HepG2 (cell line): ENCODE results near the gene FAAP20. TPM values are rescaled to one million over a fixed set of nuclear protein-coding genes. Genes with fewer than 3 reads are reported as not detected.

Experiments
- CHD2 ChIP-seq: IDR thresholded peaks from 2 replicates; pipeline ENCODE4 v1.6.1; 2011; ENCODE audit warnings: low read depth, low read length, improper control_type of control experiment
- JUN ChIP-seq: sonication (generic); formaldehyde crosslinking; IDR thresholded peaks from 2 replicates; pipeline ENCODE4 v1.4.0; 2020; ENCODE audit warnings: mild to moderate bottlenecking, missing genetic modification reagents
- KLF13 ChIP-seq: sonication (generic); formaldehyde crosslinking; IDR thresholded peaks from 2 replicates; pipeline ENCODE4 v1.4.0; 2020; ENCODE audit warnings: mild to moderate bottlenecking, missing genetic modification reagents
- MEIS2 ChIP-seq: sonication (generic); formaldehyde crosslinking; IDR thresholded peaks from 2 replicates; pipeline ENCODE4 v1.9.0; 2021; ENCODE audit warnings: mild to moderate bottlenecking, missing genetic modification reagents
- PRMT3 ChIP-seq: sonication (generic); formaldehyde crosslinking; IDR thresholded peaks from 2 replicates; pipeline ENCODE4 v1.8.1; 2022; ENCODE audit warnings: low read depth, mild to moderate bottlenecking, moderate library complexity, missing genetic modification reagents, borderline replicate concordance
- STAG1 ChIP-seq: sonication (generic); formaldehyde crosslinking; IDR thresholded peaks from 2 replicates; pipeline ENCODE4 v1.4.0; 2020; ENCODE audit warnings: missing genetic modification reagents
- YY1 ChIP-seq: IDR thresholded peaks from 2 replicates; pipeline ENCODE4 v1.6.1; 2011; ENCODE audit warnings: low read length, low read depth, moderate library complexity, mild to moderate bottlenecking; ENCODE audit not compliant: insufficient read depth, insufficient replicate concordance
- ZNF256 ChIP-seq: sonication (generic); formaldehyde crosslinking; conservative IDR thresholded peaks from 2 replicates; pipeline ENCODE4 v1.4.0; 2020; ENCODE audit warnings: missing genetic modification reagents
- ZNF331 ChIP-seq: sonication (generic); formaldehyde crosslinking; IDR thresholded peaks from 2 replicates; pipeline ENCODE4 v1.4.0; 2020; ENCODE audit warnings: missing genetic modification reagents
- ZNF562 ChIP-seq: sonication (generic); formaldehyde crosslinking; IDR thresholded peaks from 2 replicates; pipeline ENCODE4 v1.8.0; 2022; ENCODE audit warnings: missing genetic modification reagents, borderline replicate concordance
- ZNF777 ChIP-seq: sonication (generic); formaldehyde crosslinking; IDR thresholded peaks from 2 replicates; pipeline ENCODE4 v1.4.0; 2020; ENCODE audit warnings: missing genetic modification reagents
- polyA plus RNA-seq, 8 experiments: library from polyadenylated mRNA; depleted of rRNA in 3 of 8; stranded (reverse) in 7 of 8; unstranded in 1 of 8; fragments of >200 nt; fragmentation: Illumina TruSeq in 4 of 8; extraction: Trizol in 4 of 8; gene quantifications; 2 replicates each; pipeline versions ENCODE4 v1.2.1 to v1.2.3, GENCODE V29; 2011 to 2016; ENCODE audit warnings: low read depth in 4 of 8, missing spikeins in 1 of 8, mixed read lengths in 1 of 8; ENCODE audit not compliant: insufficient read depth in 1 of 8
- total RNA-seq, 5 experiments: library from RNA; depleted of rRNA; stranded (reverse); fragments of >200 nt; fragmentation: Illumina TruSeq; extraction: Trizol; gene quantifications; 2 replicates each; pipeline ENCODE4 v1.2.3, GENCODE V29; 2016; ENCODE audit warnings: low read depth in 1 of 5
- TF ChIP-seq, protein P1 (sequence below): sonication (generic); formaldehyde crosslinking; IDR thresholded peaks from 2 replicates; pipeline ENCODE4 v1.9.0; 2022; ENCODE audit warnings: missing genetic modification reagents, mild to moderate bottlenecking, borderline replicate concordance
- TF ChIP-seq, protein P2 (sequence below): sonication (generic); formaldehyde crosslinking; IDR thresholded peaks from 2 replicates; pipeline ENCODE4 v1.8.1; 2023; ENCODE audit warnings: mild to moderate bottlenecking, inconsistent platforms, moderate library complexity, missing genetic modification reagents, borderline replicate concordance
- TF ChIP-seq, protein P3 (sequence below): sonication (generic); formaldehyde crosslinking; IDR thresholded peaks from 2 replicates; pipeline ENCODE4 v1.8.1; 2023; ENCODE audit warnings: missing genetic modification reagents, mild to moderate bottlenecking, borderline replicate concordance
- TF ChIP-seq, protein P4 (sequence below): sonication (generic); formaldehyde crosslinking; IDR thresholded peaks from 2 replicates; pipeline ENCODE4 v1.5.0; 2020; ENCODE audit warnings: mild to moderate bottlenecking, missing genetic modification reagents, moderate library complexity
- TF ChIP-seq, protein P5 (sequence below): sonication (generic); formaldehyde crosslinking; IDR thresholded peaks from 2 replicates; pipeline ENCODE4 v1.4.0; 2020; ENCODE audit warnings: mild to moderate bottlenecking, low read depth, missing genetic modification reagents

Gene FAAP20
- total and polyA plus RNA-seq, 2 of the 13 experiments (the other 11 are each of a cell fraction or from before 2014, with no cell fraction given) = 9.6 to 10.8 TPM

DNA sequence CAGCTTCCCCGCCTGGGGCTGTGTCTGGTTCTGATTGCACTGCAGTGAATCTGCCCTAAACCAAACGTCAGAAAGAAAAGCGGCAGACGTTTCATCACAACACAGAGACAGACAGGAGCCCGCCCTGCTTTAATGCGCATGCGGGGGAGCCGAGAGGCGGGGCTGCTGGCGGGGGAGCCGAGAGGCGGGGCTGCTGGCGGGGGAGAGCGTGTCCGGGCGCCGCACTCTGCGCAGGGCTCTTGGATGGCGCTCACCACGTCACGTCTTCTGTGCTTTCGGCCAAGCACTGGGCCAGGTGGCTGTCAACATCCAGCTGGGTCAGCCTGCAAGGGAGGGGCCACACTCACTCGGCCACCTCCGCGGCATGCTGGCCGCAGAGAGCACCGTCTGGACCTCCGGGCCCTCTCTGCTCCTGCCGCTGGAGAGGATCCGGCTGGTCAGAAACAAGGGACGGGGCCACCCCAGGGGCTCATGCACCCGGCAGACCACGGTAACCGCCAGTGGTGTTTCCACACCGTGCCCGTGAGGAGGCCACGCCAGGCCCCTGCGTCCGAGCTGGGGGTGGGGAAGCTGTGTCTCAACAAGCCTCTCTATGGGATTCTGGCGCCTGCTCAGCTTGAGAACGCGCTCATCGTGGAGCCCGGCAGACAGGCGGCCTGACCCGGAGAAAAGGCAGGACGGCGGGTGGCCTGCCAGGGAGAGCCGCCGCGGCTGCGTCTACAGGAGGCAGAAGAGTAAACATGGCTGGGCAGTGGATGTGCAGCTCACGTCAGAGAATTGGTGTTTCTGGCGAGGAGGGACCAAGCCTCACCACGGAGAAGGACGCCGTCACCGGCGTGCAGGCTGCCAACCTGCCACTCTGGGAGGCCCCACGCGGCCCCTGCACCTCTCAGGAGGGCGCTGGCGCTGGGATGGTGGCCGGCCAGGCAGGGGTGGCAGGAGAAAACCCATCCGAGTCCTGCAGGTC is 4.8 kb downstream of the FAAP20 start (continued):
- TF ChIP-seq YY1 = peak; percentile 43
- no peak for TF ChIP-seq ZNF562 (CRISPR knock-in tag)
- no peak for TF ChIP-seq STAG1 (CRISPR knock-in tag)
- TF ChIP-seq, protein P1, sequence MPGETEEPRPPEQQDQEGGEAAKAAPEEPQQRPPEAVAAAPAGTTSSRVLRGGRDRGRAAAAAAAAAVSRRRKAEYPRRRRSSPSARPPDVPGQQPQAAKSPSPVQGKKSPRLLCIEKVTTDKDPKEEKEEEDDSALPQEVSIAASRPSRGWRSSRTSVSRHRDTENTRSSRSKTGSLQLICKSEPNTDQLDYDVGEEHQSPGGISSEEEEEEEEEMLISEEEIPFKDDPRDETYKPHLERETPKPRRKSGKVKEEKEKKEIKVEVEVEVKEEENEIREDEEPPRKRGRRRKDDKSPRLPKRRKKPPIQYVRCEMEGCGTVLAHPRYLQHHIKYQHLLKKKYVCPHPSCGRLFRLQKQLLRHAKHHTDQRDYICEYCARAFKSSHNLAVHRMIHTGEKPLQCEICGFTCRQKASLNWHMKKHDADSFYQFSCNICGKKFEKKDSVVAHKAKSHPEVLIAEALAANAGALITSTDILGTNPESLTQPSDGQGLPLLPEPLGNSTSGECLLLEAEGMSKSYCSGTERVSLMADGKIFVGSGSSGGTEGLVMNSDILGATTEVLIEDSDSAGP (CRISPR knock-in tag) = peak; percentile 83
- TF ChIP-seq ZNF256 (CRISPR knock-in tag) = no peak
- TF ChIP-seq, protein P2, sequence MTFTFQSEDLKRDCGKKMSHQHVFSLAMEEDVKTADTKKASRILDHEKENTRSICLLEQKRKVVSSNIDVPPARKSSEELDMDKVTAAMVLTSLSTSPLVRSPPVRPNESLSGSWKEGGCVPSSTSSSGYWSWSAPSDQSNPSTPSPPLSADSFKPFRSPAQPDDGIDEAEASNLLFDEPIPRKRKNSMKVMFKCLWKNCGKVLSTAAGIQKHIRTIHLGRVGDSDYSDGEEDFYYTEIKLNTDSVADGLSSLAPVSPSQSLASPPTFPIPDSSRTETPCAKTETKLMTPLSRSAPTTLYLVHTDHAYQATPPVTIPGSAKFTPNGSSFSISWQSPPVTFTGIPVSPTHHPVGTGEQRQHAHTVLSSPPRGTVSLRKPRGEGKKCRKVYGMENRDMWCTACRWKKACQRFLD = peak; percentile 72; the same call in 1 of the 2 replicates
- TF ChIP-seq, protein P3, sequence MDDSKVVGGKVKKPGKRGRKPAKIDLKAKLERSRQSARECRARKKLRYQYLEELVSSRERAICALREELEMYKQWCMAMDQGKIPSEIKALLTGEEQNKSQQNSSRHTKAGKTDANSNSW (CRISPR knock-in tag) = no peak
- TF ChIP-seq ZNF331 (CRISPR knock-in tag) = no peak
- TF ChIP-seq, protein P4, sequence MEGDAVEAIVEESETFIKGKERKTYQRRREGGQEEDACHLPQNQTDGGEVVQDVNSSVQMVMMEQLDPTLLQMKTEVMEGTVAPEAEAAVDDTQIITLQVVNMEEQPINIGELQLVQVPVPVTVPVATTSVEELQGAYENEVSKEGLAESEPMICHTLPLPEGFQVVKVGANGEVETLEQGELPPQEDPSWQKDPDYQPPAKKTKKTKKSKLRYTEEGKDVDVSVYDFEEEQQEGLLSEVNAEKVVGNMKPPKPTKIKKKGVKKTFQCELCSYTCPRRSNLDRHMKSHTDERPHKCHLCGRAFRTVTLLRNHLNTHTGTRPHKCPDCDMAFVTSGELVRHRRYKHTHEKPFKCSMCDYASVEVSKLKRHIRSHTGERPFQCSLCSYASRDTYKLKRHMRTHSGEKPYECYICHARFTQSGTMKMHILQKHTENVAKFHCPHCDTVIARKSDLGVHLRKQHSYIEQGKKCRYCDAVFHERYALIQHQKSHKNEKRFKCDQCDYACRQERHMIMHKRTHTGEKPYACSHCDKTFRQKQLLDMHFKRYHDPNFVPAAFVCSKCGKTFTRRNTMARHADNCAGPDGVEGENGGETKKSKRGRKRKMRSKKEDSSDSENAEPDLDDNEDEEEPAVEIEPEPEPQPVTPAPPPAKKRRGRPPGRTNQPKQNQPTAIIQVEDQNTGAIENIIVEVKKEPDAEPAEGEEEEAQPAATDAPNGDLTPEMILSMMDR = 0 out of 2 replicates have a peak, but pooled peaks have one; percentile 2
- TF ChIP-seq, protein P5, sequence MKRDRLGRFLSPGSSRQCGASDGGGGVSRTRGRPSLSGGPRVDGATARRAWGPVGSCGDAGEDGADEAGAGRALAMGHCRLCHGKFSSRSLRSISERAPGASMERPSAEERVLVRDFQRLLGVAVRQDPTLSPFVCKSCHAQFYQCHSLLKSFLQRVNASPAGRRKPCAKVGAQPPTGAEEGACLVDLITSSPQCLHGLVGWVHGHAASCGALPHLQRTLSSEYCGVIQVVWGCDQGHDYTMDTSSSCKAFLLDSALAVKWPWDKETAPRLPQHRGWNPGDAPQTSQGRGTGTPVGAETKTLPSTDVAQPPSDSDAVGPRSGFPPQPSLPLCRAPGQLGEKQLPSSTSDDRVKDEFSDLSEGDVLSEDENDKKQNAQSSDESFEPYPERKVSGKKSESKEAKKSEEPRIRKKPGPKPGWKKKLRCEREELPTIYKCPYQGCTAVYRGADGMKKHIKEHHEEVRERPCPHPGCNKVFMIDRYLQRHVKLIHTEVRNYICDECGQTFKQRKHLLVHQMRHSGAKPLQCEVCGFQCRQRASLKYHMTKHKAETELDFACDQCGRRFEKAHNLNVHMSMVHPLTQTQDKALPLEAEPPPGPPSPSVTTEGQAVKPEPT (CRISPR knock-in tag) = peak; percentile 76; the same call in 1 of the 2 replicates
- peak; percentile 46; the same call in 1 of the 2 replicates for TF ChIP-seq MEIS2 (CRISPR knock-in tag)
- TF ChIP-seq PRMT3 (CRISPR knock-in tag) = no peak
- peak; percentile 21; the same call in 1 of the 2 replicates for TF ChIP-seq KLF13 (CRISPR knock-in tag)
- peak; percentile 30; the same call in 1 of the 2 replicates for TF ChIP-seq JUN (CRISPR knock-in tag)
- peak; percentile 46 for TF ChIP-seq ZNF777 (CRISPR knock-in tag)
- 0 out of 2 replicates have a peak, but pooled peaks have one; percentile 14 for TF ChIP-seq CHD2
